H1 (cell line): ENCODE results near the gene RCBTB2. TPM values are rescaled to one million over a fixed set of nuclear protein-coding genes. Genes with fewer than 3 reads are reported as not detected.

Source experiments
- CTCF ChIA-PET: fragments of 300-600 bp; sonication (Branson Sonifier 250); formaldehyde crosslinking; loops from one replicate; lab custom pipeline; 2021; ENCODE audit not compliant: partially characterized antibody; lab: Charles Lee
- POLR2A ChIA-PET: fragments of 300-600 bp; sonication (Branson Sonifier 250); formaldehyde crosslinking; loops from one replicate; lab custom pipeline; 2021; ENCODE audit warnings: inconsistent platforms; ENCODE audit not compliant: partially characterized antibody; lab: Charles Lee
- DNase-seq, 2 experiments: peaks; one replicate each; pipeline versions ENCODE4 v3.0.0 to v3.0.0-alpha.2; 2010 to 2022; ENCODE audit warnings: low spot score in 2 of 2, low read depth in 1 of 2, mixed read lengths in 1 of 2
- FAIRE-seq: peaks from 2 replicates; lab custom pipeline; 2011; peaks lifted over from hg19 to GRCh38; lab: Jason Lieb, UNC
- H2AFZ ChIP-seq: 2 replicates; pipeline ENCODE4 v1.8.1; 2012; ENCODE audit warnings: low read length, inconsistent platforms
- H2AK5ac ChIP-seq: 2 replicates; pipeline ENCODE4 v1.6.1; 2013; ENCODE audit warnings: low read depth, low read length
- H2BK120ac ChIP-seq: replicated peaks from 2 replicates; pipeline ENCODE3; 2013; ENCODE audit warnings: low read depth, low read length, inconsistent platforms
- H2BK12ac ChIP-seq: 2 replicates; pipeline ENCODE4 v1.6.1; 2013; ENCODE audit warnings: low read depth, low read length
- H2BK15ac ChIP-seq: 2 replicates; pipeline ENCODE4 v1.6.1; 2013; ENCODE audit warnings: low read length
- H2BK20ac ChIP-seq: 2 replicates; pipeline ENCODE4 v1.6.1; 2013; ENCODE audit warnings: low read length
- H2BK5ac ChIP-seq: 2 replicates; pipeline ENCODE4 v1.6.1; 2013; ENCODE audit warnings: low read depth, low read length
- H3K14ac ChIP-seq: 2 replicates; pipeline ENCODE4 v1.6.1; 2013; ENCODE audit warnings: inconsistent platforms; ENCODE audit not compliant: insufficient read length
- H3K18ac ChIP-seq: 2 replicates; pipeline ENCODE4 v1.6.1; 2013; ENCODE audit warnings: low read length; ENCODE audit errors: extremely low read depth
- H3K23ac ChIP-seq: 2 replicates; pipeline ENCODE4 v1.6.1; 2013; ENCODE audit warnings: inconsistent platforms; ENCODE audit not compliant: insufficient read length
- H3K23me2 ChIP-seq: 2 replicates; pipeline ENCODE4 v1.6.1; 2013; ENCODE audit warnings: low read depth, low read length
- H3K27ac ChIP-seq: 2 replicates; pipeline ENCODE4 v1.6.1; 2011; ENCODE audit warnings: low read depth, low read length, inconsistent platforms
- H3K27me3 ChIP-seq, 4 experiments: replicated peaks in 1 of 4; 1 replicate in 1 of 4; 2 replicates in 3 of 4; pipeline versions ENCODE4 v1.6.1 to v1.8.1; 2011 to 2013; ENCODE audit warnings: low read length in 3 of 4, mild to moderate bottlenecking in 3 of 4, inconsistent platforms in 2 of 4, mixed read lengths in 2 of 4, moderate library complexity in 1 of 4; ENCODE audit not compliant: control insufficient read depth in 3 of 4, insufficient read depth in 3 of 4; ENCODE audit errors: extremely low read depth in 1 of 4
- H3K36me3 ChIP-seq, 4 experiments: 2 replicates each; pipeline versions ENCODE4 v1.6.1 to v1.8.1; 2011 to 2013; ENCODE audit warnings: mild to moderate bottlenecking in 4 of 4, low read length in 3 of 4, moderate library complexity in 2 of 4, control low read depth in 1 of 4, inconsistent platforms in 1 of 4; ENCODE audit not compliant: insufficient read depth in 4 of 4, control insufficient read depth in 2 of 4
- H3K4ac ChIP-seq: replicated peaks from 2 replicates; pipeline ENCODE3; 2013; ENCODE audit warnings: low read length, low read depth, mixed read lengths, inconsistent platforms; ENCODE audit not compliant: insufficient read length
- H3K4me1 ChIP-seq, 4 experiments: replicated peaks in 1 of 4; 1 replicate in 1 of 4; 2 replicates in 3 of 4; pipeline versions ENCODE4 v1.6.1 to v1.8.1; 2011 to 2013; ENCODE audit warnings: low read length in 3 of 4, inconsistent platforms in 2 of 4, mixed read lengths in 1 of 4; ENCODE audit not compliant: insufficient read depth in 4 of 4, control insufficient read depth in 3 of 4
- H3K4me2 ChIP-seq, 2 experiments: 2 replicates each; pipeline versions ENCODE4 v1.6.1 to v1.8.1; 2011 to 2013; ENCODE audit warnings: low read depth in 2 of 2, low read length in 2 of 2, control low read depth in 1 of 2, inconsistent platforms in 1 of 2, mild to moderate bottlenecking in 1 of 2; ENCODE audit not compliant: insufficient read depth in 1 of 2
- H3K4me3 ChIP-seq, 4 experiments: fragments of 200-600, 300-600 bp in 1 of 4; sonication (generic), shearing (Covaris generic), sonication (Bioruptor Twin) in 1 of 4; 2 replicates each; pipeline versions ENCODE4 v1.5.1 to v1.8.1; 2011 to 2016; ENCODE audit warnings: low read length in 4 of 4, low read depth in 3 of 4, control low read depth in 2 of 4, inconsistent platforms in 2 of 4, mild to moderate bottlenecking in 2 of 4, mixed read lengths in 1 of 4, moderate library complexity in 1 of 4; ENCODE audit not compliant: insufficient read depth in 2 of 4; ENCODE audit errors: extremely low read depth in 1 of 4
- H3K56ac ChIP-seq: replicated peaks from 2 replicates; pipeline ENCODE3; 2013; ENCODE audit warnings: low read depth, mild to moderate bottlenecking, mixed read lengths, low read length, inconsistent platforms; ENCODE audit not compliant: insufficient read length
- H3K79me1 ChIP-seq: 2 replicates; pipeline ENCODE4 v1.6.1; 2013; ENCODE audit warnings: low read depth, low read length, control low read depth
- H3K79me2 ChIP-seq, 2 experiments: 2 replicates each; pipeline versions ENCODE4 v1.6.1 to v1.8.1; 2012 to 2013; ENCODE audit warnings: low read length in 2 of 2, mild to moderate bottlenecking in 2 of 2, inconsistent platforms in 1 of 2; ENCODE audit not compliant: insufficient read depth in 2 of 2, control insufficient read depth in 1 of 2
- H3K9ac ChIP-seq, 4 experiments: replicated peaks in 1 of 4; 1 replicate in 1 of 4; 2 replicates in 3 of 4; pipeline versions ENCODE4 v1.6.1 to v1.8.1; 2011 to 2013; ENCODE audit warnings: low read depth in 3 of 4, low read length in 3 of 4, control low read depth in 2 of 4, mild to moderate bottlenecking in 2 of 4, moderate library complexity in 2 of 4, inconsistent platforms in 1 of 4; ENCODE audit errors: extremely low read depth in 1 of 4
- H3K9me3 ChIP-seq, 2 experiments: 2 replicates each; pipeline versions ENCODE4 v1.6.1 to v1.8.1; 2012 to 2013; ENCODE audit warnings: mild to moderate bottlenecking in 2 of 2, moderate library complexity in 2 of 2, control low read depth in 1 of 2, inconsistent platforms in 1 of 2, low read depth in 1 of 2, low read length in 1 of 2, mixed read lengths in 1 of 2; ENCODE audit not compliant: insufficient read depth in 2 of 2
- H4K20me1 ChIP-seq, 2 experiments: replicated peaks in 1 of 2; 2 replicates each; pipeline versions ENCODE3 to v1.8.1; 2011 to 2013; ENCODE audit warnings: inconsistent platforms in 2 of 2, low read length in 2 of 2, mild to moderate bottlenecking in 1 of 2; ENCODE audit not compliant: insufficient read depth in 2 of 2, control insufficient read depth in 1 of 2
- H4K5ac ChIP-seq: 2 replicates; pipeline ENCODE4 v1.6.1; 2013; ENCODE audit warnings: low read length, low read depth, mixed read lengths, inconsistent platforms; ENCODE audit not compliant: insufficient read length
- H4K8ac ChIP-seq: 2 replicates; pipeline ENCODE4 v1.8.0; 2013; ENCODE audit warnings: mild to moderate bottlenecking, moderate library complexity, low read length, inconsistent platforms; ENCODE audit not compliant: insufficient read depth; ENCODE audit errors: extremely low read depth
- H4K91ac ChIP-seq: replicated peaks from 2 replicates; pipeline ENCODE3; 2013; ENCODE audit warnings: low read length, mixed read lengths, inconsistent platforms; ENCODE audit not compliant: insufficient read length
- BCL11A ChIP-seq, 2 experiments: IDR thresholded peaks; one replicate each; pipeline ENCODE4 v1.6.1; 2011; ENCODE audit warnings: low read depth in 2 of 2, low read length in 2 of 2, mild to moderate bottlenecking in 2 of 2
- BRCA1 ChIP-seq: IDR thresholded peaks from 2 replicates; pipeline ENCODE4 v1.6.1; 2012; ENCODE audit warnings: low read depth, low read length, improper control_type of control experiment
- CHD2 ChIP-seq: IDR thresholded peaks from 2 replicates; pipeline ENCODE4 v1.6.1; 2012; ENCODE audit warnings: low read length, improper control_type of control experiment
- EGR1 ChIP-seq: IDR thresholded peaks from 2 replicates; pipeline ENCODE4 v1.6.1; 2011; ENCODE audit warnings: low read depth, low read length, borderline replicate concordance
- EP300 ChIP-seq, 2 experiments: IDR thresholded peaks; 1 replicate in 1 of 2; 2 replicates in 1 of 2; pipeline ENCODE4 v1.6.1; 2011 to 2012; ENCODE audit warnings: low read depth in 2 of 2, low read length in 2 of 2, mild to moderate bottlenecking in 2 of 2, borderline replicate concordance in 1 of 2, inconsistent platforms in 1 of 2, moderate library complexity in 1 of 2
- EZH2 ChIP-seq: fragments of 200-600 bp; sonication (generic); IDR thresholded peaks from 2 replicates; pipeline ENCODE4 v1.7.1; 2012; ENCODE audit warnings: low read depth, mild to moderate bottlenecking, moderate library complexity, low read length, inconsistent platforms; ENCODE audit not compliant: severe bottlenecking
- HDAC6 ChIP-seq: IDR thresholded peaks from one replicate; pipeline ENCODE4 v1.7.1; 2012; ENCODE audit warnings: low read depth, mild to moderate bottlenecking, inconsistent platforms, low read length, moderate library complexity
- SP4 ChIP-seq: IDR thresholded peaks from 2 replicates; pipeline ENCODE4 v1.6.1; 2012; ENCODE audit warnings: low read length, inconsistent platforms
- SUZ12 ChIP-seq: fragments of 200-600 bp; sonication (generic); IDR thresholded peaks from 2 replicates; pipeline ENCODE4 v1.6.1; 2012; ENCODE audit warnings: mild to moderate bottlenecking, inconsistent platforms, low read length, moderate library complexity, mixed read lengths
- TBP ChIP-seq: IDR thresholded peaks from 2 replicates; pipeline ENCODE4 v1.6.1; 2011; ENCODE audit warnings: low read depth, low read length, improper control_type of control experiment
- WGBS, 2 experiments: shearing (Covaris generic) in 1 of 2; methylation state at CpG; one replicate each; pipeline versions ENCODE4 v1.1.6 to v1.1.7; 2013 to 2015; ENCODE audit warnings: low lambda C conversion rate in 2 of 2, mixed read lengths in 2 of 2, inconsistent platforms in 1 of 2, low coverage in 1 of 2, missing lambda C conversion rate in 1 of 2; ENCODE audit not compliant: insufficient replicate concordance in 2 of 2, insufficient coverage in 1 of 2, insufficient read length in 1 of 2; ENCODE audit errors: extremely low coverage in 1 of 2, missing lambda C conversion rate in 1 of 2; 5-methylcytosine and 5-hydroxymethylcytosine counted together
- polyA plus RNA-seq, 7 experiments: library from polyadenylated mRNA; depleted of rRNA in 3 of 7; stranded (reverse) in 5 of 7; unstranded in 2 of 7; fragments of >200 nt in 5 of 7; fragments of 200-250 nt in 2 of 7; gene quantifications; 1 replicate in 5 of 7; 2 replicates in 1 of 7; 4 replicates in 1 of 7; pipeline versions ENCODE4 v1.2.1 to v1.2.3, GENCODE V29; 2011 to 2013; ENCODE audit warnings: missing spikeins in 2 of 7, mixed read lengths in 2 of 7
- total RNA-seq: library from RNA; stranded (reverse); fragmentation: NEBNext Ultra II Directional; extraction: Animal tissue kit (Norgen Biotek cat#: 25700); gene quantifications from 2 replicates; pipeline ENCODE4 v1.2.1, GENCODE V29; 2021
- TF ChIP-seq, protein P1 (sequence below): IDR thresholded peaks from 2 replicates; pipeline ENCODE4 v1.6.1; 2012; ENCODE audit warnings: inconsistent platforms
- TF ChIP-seq, protein P2 (sequence below): IDR thresholded peaks from 2 replicates; pipeline ENCODE4 v1.6.1; 2012; ENCODE audit warnings: low read length, inconsistent platforms

The RCBTB2 gene
- total and polyA plus RNA-seq, 2 of the 8 experiments (the other 6 are each of a cell fraction or from before 2014, with no cell fraction given), result 5.2 to 8.4 TPM

DNA sequence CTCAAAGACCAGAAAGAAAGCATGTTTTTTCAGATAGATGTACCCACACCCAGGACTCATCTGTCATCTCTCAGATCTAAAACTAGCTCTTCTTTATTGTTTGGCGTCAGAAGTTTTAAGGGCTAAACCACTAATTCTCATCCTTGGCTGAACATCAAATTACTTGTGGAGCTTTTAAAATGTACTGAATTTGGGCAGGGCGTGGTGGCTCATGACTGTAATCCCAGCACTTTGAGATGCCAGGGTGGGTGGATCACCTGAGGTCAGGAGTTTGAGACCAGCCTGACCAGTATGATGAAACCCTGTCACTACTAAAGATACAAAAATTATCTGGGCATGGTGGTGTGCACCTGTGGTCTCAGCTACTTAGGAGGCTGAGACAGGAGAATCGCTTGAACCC, 47.4 kb downstream of the RCBTB2 start:
- no peaks in the 10 kb centered on the region for H3K4me1 ChIP-seq
- no peak overlapping the region for H4K91ac ChIP-seq
- H3K4ac ChIP-seq, result no peak overlapping the region
- no peaks in the 10 kb centered on the region for H3K79me2 ChIP-seq
- DNase-seq, result no peak
- no peak overlapping the region for H3K4me2 ChIP-seq
- no peak overlapping the region for H3K14ac ChIP-seq
- H3K9me3 ChIP-seq, result peaks cover 0 to 6% of the 10 kb centered on the region in 2 experiments; a peak in 1 of 4 replicates
- H2BK12ac ChIP-seq, result no peak overlapping the region
- H3K27ac ChIP-seq, result no peak overlapping the region
- H3K4me3 ChIP-seq, result no peak overlapping the region
- FAIRE-seq, result no peak
- ChIA-PET POLR2A (no interaction called here), CTCF (interaction anchor here (1.1 to 1.6 kb wide), 2 partner anchors 11 to 358 kb away, joined by 3 to 4 read pairs; no protein-coding TSS in a partner anchor)
- 92% methylated on average over 3 of the region's 3 CpGs; no CpG with 5 or more reads in 1 of the 2 experiments for WGBS, 2 experiments
- H2BK20ac ChIP-seq, result no peak overlapping the region
- no peak overlapping the region for H2AFZ ChIP-seq
- no peak overlapping the region for H3K9ac ChIP-seq
- no peak overlapping the region for H4K5ac ChIP-seq
- no peak overlapping the region for H3K56ac ChIP-seq
- no peak overlapping the region for H2BK120ac ChIP-seq
- H4K8ac ChIP-seq, result no peak overlapping the region
- no peak overlapping the region for H2BK15ac ChIP-seq
- no peaks in the 10 kb centered on the region for H3K79me1 ChIP-seq
- H2BK5ac ChIP-seq, result no peak overlapping the region
- no peaks in the 10 kb centered on the region for H3K27me3 ChIP-seq
- no peaks in the 10 kb centered on the region for H3K23me2 ChIP-seq
- peaks cover 0 to 9% (median 3%) of the 10 kb centered on the region in 4 experiments; a peak in 3 of 8 replicates for H3K36me3 ChIP-seq
- no peak overlapping the region for H3K18ac ChIP-seq
- H2AK5ac ChIP-seq, result no peak overlapping the region
- no peaks in the 10 kb centered on the region for H4K20me1 ChIP-seq
- no peak overlapping the region for H3K23ac ChIP-seq
- TF ChIP-seq BCL11A (IDR thresholded peaks at IDR 0.05; ENCODE audit: low read depth in 2 of 2, low read length in 2 of 2), result no peak
- TF ChIP-seq EZH2, result no peak
- no peak for TF ChIP-seq SUZ12
- TF ChIP-seq TBP, result no peak
- TF ChIP-seq, protein P1, sequence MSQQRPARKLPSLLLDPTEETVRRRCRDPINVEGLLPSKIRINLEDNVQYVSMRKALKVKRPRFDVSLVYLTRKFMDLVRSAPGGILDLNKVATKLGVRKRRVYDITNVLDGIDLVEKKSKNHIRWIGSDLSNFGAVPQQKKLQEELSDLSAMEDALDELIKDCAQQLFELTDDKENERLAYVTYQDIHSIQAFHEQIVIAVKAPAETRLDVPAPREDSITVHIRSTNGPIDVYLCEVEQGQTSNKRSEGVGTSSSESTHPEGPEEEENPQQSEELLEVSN, result no peak
- TF ChIP-seq CHD2, result no peak
- no peak for TF ChIP-seq BRCA1
- no peak for TF ChIP-seq EGR1
- no peak for TF ChIP-seq EP300 (IDR thresholded peaks at IDR 0.05; ENCODE audit: borderline replicate concordance in 1 of 2, low read depth in 2 of 2, low read length in 2 of 2)
- TF ChIP-seq, protein P2, sequence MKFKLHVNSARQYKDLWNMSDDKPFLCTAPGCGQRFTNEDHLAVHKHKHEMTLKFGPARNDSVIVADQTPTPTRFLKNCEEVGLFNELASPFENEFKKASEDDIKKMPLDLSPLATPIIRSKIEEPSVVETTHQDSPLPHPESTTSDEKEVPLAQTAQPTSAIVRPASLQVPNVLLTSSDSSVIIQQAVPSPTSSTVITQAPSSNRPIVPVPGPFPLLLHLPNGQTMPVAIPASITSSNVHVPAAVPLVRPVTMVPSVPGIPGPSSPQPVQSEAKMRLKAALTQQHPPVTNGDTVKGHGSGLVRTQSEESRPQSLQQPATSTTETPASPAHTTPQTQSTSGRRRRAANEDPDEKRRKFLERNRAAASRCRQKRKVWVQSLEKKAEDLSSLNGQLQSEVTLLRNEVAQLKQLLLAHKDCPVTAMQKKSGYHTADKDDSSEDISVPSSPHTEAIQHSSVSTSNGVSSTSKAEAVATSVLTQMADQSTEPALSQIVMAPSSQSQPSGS, result no peak
- TF ChIP-seq SP4, result no peak
- no peak for TF ChIP-seq HDAC6
